ENCODE data around the gene LRRC74B. TPM values are rescaled to one million over a fixed set of nuclear protein-coding genes. Genes with fewer than 3 reads are reported as not detected.

LRRC74B gene
- polyA plus RNA-seq, 2 of the 4 experiments (the other 2 are of a cell fraction), result 0.08 to 0.10 TPM

- 0 out of 3 replicates have a peak overlapping the region, but pooled peaks have one; percentile 75 for H3K4me2 ChIP-seq
- 0 out of 6 replicates have a peak overlapping the region, but pooled peaks of 1 of the 2 experiments have one; percentile 7 for H3K27ac ChIP-seq
- FAIRE-seq, result no peak
- no peak for ATAC-seq
- H3K4me1 ChIP-seq, result peaks cover 16% of the 10 kb centered on the region; the same call in 2 of the 3 replicates
- no peak overlapping the region for H3K4me3 ChIP-seq
- no peak for TF ChIP-seq RCOR1 (IDR thresholded peaks at IDR 0.05; ENCODE audit: low read depth, low read length)
- TF ChIP-seq ELK1 (IDR thresholded peaks at IDR 0.05; ENCODE audit: low read depth, low read length), result no peak
- no peak for TF ChIP-seq ZC3H11A (IDR thresholded peaks at IDR 0.05)
- TF ChIP-seq GATA3 (IDR thresholded peaks at IDR 0.05; ENCODE audit: borderline replicate concordance), result no peak
- no peak for TF ChIP-seq BCL3 (IDR thresholded peaks at IDR 0.05)
- no peak for TF ChIP-seq CEBPB (IDR thresholded peaks at IDR 0.05)
- no peak for TF ChIP-seq SMC3 (IDR thresholded peaks at IDR 0.05)
- ChIA-PET CTCF (interaction anchor here (1.1 to 1.8 kb wide), 3 partner anchors 18 to 114 kb away, joined by 3 to 8 read pairs (median 7); partner anchors contain the start of gene LZTR1), POLR2A (interaction anchor here (1.1 to 1.9 kb wide), 3 partner anchors 17 to 195 kb away, joined by 3 to 12 read pairs (median 4); partner anchors contain the start of gene LZTR1)
- 82% methylated on average over 8 of the region's 27 CpGs for WGBS (ENCODE audit: missing lambda C conversion rate)
- H3K9me3 ChIP-seq, result no peaks in the 10 kb centered on the region
- DNase-seq (ENCODE audit: low read depth in 1 of 2, low spot score in 1 of 2), result no peak
These were observed 46.2 kb upstream of the LRRC74B start for GRCh38 chr22:20999350-21000206.

GRCh38 chr22:21000207-21000986, 45.3 kb upstream of the LRRC74B start:
- ATAC-seq (no peak), FAIRE-seq (no peak), DNase-seq (ENCODE audit: low read depth in 1 of 2, low spot score in 1 of 2) (no peak)
- ChIA-PET POLR2A (interaction anchor here (0.7 to 2.5 kb wide), 3 partner anchors 18 to 37 kb away, joined by 3 to 22 read pairs (median 12); partner anchors contain the start of gene LZTR1), CTCF (interaction anchor here (1.1 to 1.8 kb wide), 3 partner anchors 19 to 115 kb away, joined by 3 to 8 read pairs (median 7); partner anchors contain the start of gene LZTR1)
- peak overlapping the region; percentile 90 for H3K4me3 ChIP-seq
- H3K4me1 ChIP-seq, result peaks cover 16% of the 10 kb centered on the region; the same call in 2 of the 3 replicates
- peak overlapping the region; percentile 75 for H3K4me2 ChIP-seq
- WGBS (ENCODE audit: missing lambda C conversion rate), result 80% methylated on average over 15 of the region's 22 CpGs
- no peaks in the 10 kb centered on the region for H3K9me3 ChIP-seq
- peak overlapping the region; percentile 99; a peak in 5 of 6 replicates for H3K27ac ChIP-seq
- TF ChIP-seq POLR2AphosphoS2 (conservative IDR thresholded peaks at IDR 0.05; ENCODE audit: low read length) (no peak; the same call in 1 of the 2 replicates), FOXS1 (CRISPR knock-in tag; IDR thresholded peaks at IDR 0.05) (no peak), CBX8 (IDR thresholded peaks at IDR 0.05) (no peak), ZSCAN20 (CRISPR knock-in tag; IDR thresholded peaks at IDR 0.05) (no peak), KDM1A (IDR thresholded peaks at IDR 0.05; ENCODE audit: low read depth) (no peak), PHF8 (IDR thresholded peaks at IDR 0.05; ENCODE audit: borderline replicate concordance, low read depth) (no peak), CHD4 (IDR thresholded peaks at IDR 0.05; ENCODE audit: borderline replicate concordance) (no peak), SREBF2 (IDR thresholded peaks at IDR 0.05) (no peak), JUN (IDR thresholded peaks at IDR 0.05) (no peak)

- ATAC-seq (no peak; a peak in 3 of 6 replicates), FAIRE-seq (no peak), DNase-seq (ENCODE audit: low read depth in 1 of 2, low spot score in 1 of 2) (no peak)
- peaks cover 16% of the 10 kb centered on the region; the same call in 2 of the 3 replicates for H3K4me1 ChIP-seq
- ChIA-PET POLR2A (interaction anchor here (0.7 to 2.5 kb wide), 2 partner anchors 19 to 36 kb away, joined by 3 to 22 read pairs; partner anchors contain the start of gene LZTR1), CTCF (interaction anchor here (1.1 kb wide), 1 partner anchor 40 kb away, joined by 3 read pairs; no protein-coding TSS in a partner anchor)
- peak overlapping the region; percentile 99 for H3K27ac ChIP-seq
- peak overlapping the region; percentile 90 for H3K4me3 ChIP-seq
- TF ChIP-seq MAZ (IDR thresholded peaks at IDR 0.05; ENCODE audit: borderline replicate concordance, low read depth, low read length) (no peak), KDM1A (IDR thresholded peaks at IDR 0.05; ENCODE audit: low read depth) (no peak), HOXB5 (CRISPR knock-in tag; IDR thresholded peaks at IDR 0.05) (no peak), RAD21 (conservative IDR thresholded peaks at IDR 0.05 in 1 of 2, IDR thresholded peaks at IDR 0.05 in 1 of 2) (no peak), CHD4 (IDR thresholded peaks at IDR 0.05; ENCODE audit: borderline replicate concordance) (no peak), ZFP36 (IDR thresholded peaks at IDR 0.05; ENCODE audit: borderline replicate concordance, partially characterized antibody) (no peak), PBX3 (IDR thresholded peaks at IDR 0.05) (no peak), HOXB13 (CRISPR knock-in tag; IDR thresholded peaks at IDR 0.05; ENCODE audit: low read depth) (no peak), RARB (CRISPR knock-in tag; IDR thresholded peaks at IDR 0.05) (no peak)
- WGBS (ENCODE audit: missing lambda C conversion rate), result 20% methylated on average over 3 of the region's 26 CpGs
- H3K4me2 ChIP-seq, result peak overlapping the region; percentile 75
- H3K9me3 ChIP-seq, result no peaks in the 10 kb centered on the region
These were observed 44.7 kb upstream of the LRRC74B start for GRCh38 chr22:21000987-21001600.
